Measurements from ENCODE around the gene TSPAN3. TPM values are rescaled to one million over a fixed set of nuclear protein-coding genes. Genes with fewer than 3 reads are reported as not detected.

Gene TSPAN3
- total and polyA plus RNA-seq, 2 donors (not counting 3 experiments of a cell fraction or from before 2014, with no cell fraction given), result 215 to 606 TPM

GRCh38 chr15:76991741-76992645, 78.9 kb downstream of the TSPAN3 start:
- FAIRE-seq, result no peak
- intact Hi-C loops (cut with micrococcal nuclease), result no loop called here
- CTCF ChIA-PET, result interaction anchor here (0.8 to 1.5 kb wide), 4 partner anchors 15 to 109 kb away, joined by 3 to 6 read pairs (median 3); no protein-coding TSS in a partner anchor

More at GRCh38 chr15:76991741-76992645, 78.9 kb downstream of the TSPAN3 start:
- no peaks in the 10 kb centered on the region for H3K9me3 ChIP-seq (replicated peaks; ENCODE audit: control insufficient read depth, insufficient read depth, low read length)
- no peak overlapping the region for H2AFZ ChIP-seq (ENCODE audit: low read depth, low read length)
- H3K79me2 ChIP-seq (ENCODE audit: control insufficient read depth, insufficient read depth, low read length), result no peaks in the 10 kb centered on the region
- TF ChIP-seq POLR2AphosphoS5 (IDR thresholded peaks at IDR 0.05; ENCODE audit: insufficient read depth, low read depth, low read length) (no peak), GATA2 (IDR thresholded peaks at IDR 0.05; ENCODE audit: insufficient read depth, insufficient read length, low read depth, low read length) (no peak), POLR2A (IDR thresholded peaks at IDR 0.05; ENCODE audit: low read depth, low read length) (no peak), JUN (IDR thresholded peaks at IDR 0.05; ENCODE audit: borderline replicate concordance, insufficient read depth, insufficient read length, low read depth) (no peak), CTCF (IDR thresholded peaks at IDR 0.05; ENCODE audit: extremely low read depth in 1 of 2, insufficient read depth in 1 of 2, low read depth in 1 of 2, low read length in 2 of 2) (no peak), FOS (IDR thresholded peaks at IDR 0.05; ENCODE audit: borderline replicate concordance, insufficient read depth, low read length) (no peak), EZH2 (IDR thresholded peaks at IDR 0.05; ENCODE audit: borderline replicate concordance, low read depth, low read length, severe bottlenecking) (no peak), MYC (IDR thresholded peaks at IDR 0.05; ENCODE audit: low read depth, low read length) (no peak)
- TF ChIP-seq, protein P1, sequence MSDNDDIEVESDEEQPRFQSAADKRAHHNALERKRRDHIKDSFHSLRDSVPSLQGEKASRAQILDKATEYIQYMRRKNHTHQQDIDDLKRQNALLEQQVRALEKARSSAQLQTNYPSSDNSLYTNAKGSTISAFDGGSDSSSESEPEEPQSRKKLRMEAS (IDR thresholded peaks at IDR 0.05; ENCODE audit: insufficient read depth, insufficient read length), result no peak
- no peak overlapping the region for H3K9ac ChIP-seq (replicated peaks; ENCODE audit: extremely low read depth, insufficient read depth, low read length)
- peaks cover 0 to 2% of the 10 kb centered on the region in 2 experiments for H3K27me3 ChIP-seq (ENCODE audit: control insufficient read depth in 2 of 2, insufficient read depth in 2 of 2, low read length in 2 of 2)
- H4K20me1 ChIP-seq (replicated peaks; ENCODE audit: control insufficient read depth, extremely low read depth, insufficient read depth, low read length), result no peaks in the 10 kb centered on the region
- no peak overlapping the region for H3K27ac ChIP-seq (ENCODE audit: insufficient read depth, low read depth, low read length)
- no TSS peak for BruUV-seq (replicated peaks)
- peaks cover 10% of the 10 kb centered on the region for H3K4me1 ChIP-seq (ENCODE audit: control insufficient read depth, extremely low read depth, insufficient read depth, low read length)
- no peak for DNase-seq (ENCODE audit: low read depth, low spot score)
- H3K9me1 ChIP-seq (replicated peaks; ENCODE audit: control insufficient read depth, extremely low read depth, insufficient read depth, low read length), result no peaks in the 10 kb centered on the region
- no peaks in the 10 kb centered on the region for H3K36me3 ChIP-seq (ENCODE audit: control insufficient read depth in 2 of 2, extremely low read depth in 1 of 2, insufficient read depth in 2 of 2, low read length in 2 of 2)
- H3K4me2 ChIP-seq (ENCODE audit: insufficient read depth, low read length), result no peak overlapping the region
- POLR2A ChIA-PET, result no interaction called here
- no peak overlapping the region for H3K4me3 ChIP-seq (replicated peaks in 1 of 3; ENCODE audit: insufficient read depth in 1 of 3, low read depth in 1 of 3, low read length in 3 of 3)
- dilution Hi-C loops (cut with MboI; ENCODE audit: extremely low pct_ligation_motif_present, low sequenced_read_pairs), result no loop called here

Other genes starting within 250 kb of the TSPAN3 start
- 11.2 and 12.7 TPM in 2 replicates for gene SCAPER, start 165.8 kb downstream of the TSPAN3 start, total RNA-seq
- gene SCAPER, start 165.8 kb downstream of the TSPAN3 start, polyA plus RNA-seq, result 1.5 and 2.7 TPM in 2 replicates
- 69.8 and 71.9 TPM in 2 replicates for gene RCN2, start 139.4 kb downstream of the TSPAN3 start, total RNA-seq
- 30.2 and 45.2 TPM in 2 replicates for gene RCN2, start 139.4 kb downstream of the TSPAN3 start, polyA plus RNA-seq
- not detected in 2 replicates for gene PSTPIP1, start 76.0 kb downstream of the TSPAN3 start, total RNA-seq
- not detected in 2 replicates for gene PSTPIP1, start 76.0 kb downstream of the TSPAN3 start, polyA plus RNA-seq

All from endothelial cell of umbilical vein (primary cell).